ENCODE results near the gene BICRA.
"Not testable (repeated sequence)": the region's sequence is repeated elsewhere in the genome, so short reads cannot be mapped to it uniquely, and the experiment has no call there.

Gene BICRA

GRCh38 chr19:47714855-47715254 lies 105.9 kb downstream of the BICRA start:
- H2BK12ac ChIP-seq (ENCODE audit: low read length); H3K9ac ChIP-seq (ENCODE audit: low read length); H2AFZ ChIP-seq (ENCODE audit: insufficient read depth, low read length, poor library complexity); H4K91ac ChIP-seq (ENCODE audit: low read depth, low read length); H3K4me2 ChIP-seq (ENCODE audit: low read length); H3K4ac ChIP-seq (ENCODE audit: low read depth, low read length); H2BK5ac ChIP-seq (ENCODE audit: low read depth, low read length, poor library complexity); H3K79me2 ChIP-seq (ENCODE audit: control insufficient read depth, insufficient read depth, low read length, poor library complexity); H3K79me1 ChIP-seq (ENCODE audit: low read length); H3K23ac ChIP-seq (ENCODE audit: low read length); H3K18ac ChIP-seq (ENCODE audit: low read length); H4K12ac ChIP-seq (ENCODE audit: low read depth, low read length); H2BK120ac ChIP-seq (ENCODE audit: insufficient read depth, low read length, poor library complexity); H3K27ac ChIP-seq (ENCODE audit: low read depth, low read length); H2AK5ac ChIP-seq (ENCODE audit: low read length); H3K4me3 ChIP-seq (ENCODE audit: low read depth, low read length); H4K8ac ChIP-seq (ENCODE audit: low read depth, low read length); H3K9me3 ChIP-seq (ENCODE audit: insufficient read depth, low read depth, low read length); H3K27me3 ChIP-seq (ENCODE audit: insufficient read depth, low read length); H3K14ac ChIP-seq (ENCODE audit: low read length); DNase-seq: not testable (repeated sequence)
- H3K36me3 ChIP-seq (ENCODE audit: control insufficient read depth in 1 of 2, insufficient read depth in 2 of 2, low read length in 2 of 2) = peaks cover 10 to 11% of the 10 kb centered on the region in 2 experiments
- peaks cover 3 to 17% of the 10 kb centered on the region in 2 experiments for H3K4me1 ChIP-seq (ENCODE audit: control insufficient read depth in 1 of 2, insufficient read depth in 2 of 2, low read length in 2 of 2)

- Histone ChIP-seq H2BK120ac (ENCODE audit: insufficient read depth, low read length, poor library complexity) (no peak overlapping the region), H3K18ac (ENCODE audit: low read length) (no peak overlapping the region), H3K9ac (ENCODE audit: low read length) (no peak overlapping the region), H3K23ac (ENCODE audit: low read length) (no peak overlapping the region), H3K4me2 (ENCODE audit: low read length) (no peak overlapping the region), H3K36me3 (ENCODE audit: control insufficient read depth in 1 of 2, insufficient read depth in 2 of 2, low read length in 2 of 2) (peaks cover 10 to 12% of the 10 kb centered on the region in 2 experiments), H3K4me1 (ENCODE audit: control insufficient read depth in 1 of 2, insufficient read depth in 2 of 2, low read length in 2 of 2) (peaks cover 3 to 18% of the 10 kb centered on the region in 2 experiments), H3K14ac (ENCODE audit: low read length) (no peak overlapping the region), H3K4ac (ENCODE audit: low read depth, low read length) (no peak overlapping the region), H2AFZ (ENCODE audit: insufficient read depth, low read length, poor library complexity) (peak overlapping the region; percentile 35), H4K8ac (ENCODE audit: low read depth, low read length) (no peak overlapping the region), H3K27ac (ENCODE audit: low read depth, low read length) (no peak overlapping the region), H2BK12ac (ENCODE audit: low read length) (no peak overlapping the region), H3K4me3 (ENCODE audit: low read depth, low read length) (no peak overlapping the region), H2BK5ac (ENCODE audit: low read depth, low read length, poor library complexity) (no peak overlapping the region), H3K79me2 (ENCODE audit: control insufficient read depth, insufficient read depth, low read length, poor library complexity) (peaks cover 5% of the 10 kb centered on the region), H3K27me3 (ENCODE audit: insufficient read depth, low read length) (no peaks in the 10 kb centered on the region), H4K12ac (ENCODE audit: low read depth, low read length) (no peak overlapping the region), H2AK5ac (ENCODE audit: low read length) (no peak overlapping the region), H3K79me1 (ENCODE audit: low read length) (peaks cover 7% of the 10 kb centered on the region), H4K91ac (ENCODE audit: low read depth, low read length) (no peak overlapping the region), H3K9me3 (ENCODE audit: insufficient read depth, low read depth, low read length) (peaks cover 5% of the 10 kb centered on the region)
- no peak for DNase-seq
- no CpG with 5 or more reads among the region's 32 CpGs for WGBS (ENCODE audit: extremely low coverage, insufficient coverage, insufficient read length)
Measured at GRCh38 chr19:47716270-47716937, 107.5 kb downstream of the BICRA start.

GRCh38 chr19:47718415-47719046 lies 109.6 kb downstream of the BICRA start:
- Histone ChIP-seq H3K36me3 (ENCODE audit: control insufficient read depth in 1 of 2, insufficient read depth in 2 of 2, low read length in 2 of 2) (peaks cover 11 to 15% of the 10 kb centered on the region in 2 experiments), H3K4me1 (ENCODE audit: control insufficient read depth in 1 of 2, insufficient read depth in 2 of 2, low read length in 2 of 2) (peaks cover 9 to 25% of the 10 kb centered on the region in 2 experiments), H4K91ac (ENCODE audit: low read depth, low read length) (peak overlapping the region; percentile 45), H2AK5ac (ENCODE audit: low read length) (peak overlapping the region; percentile 77), H3K27ac (ENCODE audit: low read depth, low read length) (peak overlapping the region; percentile 51)
- H3K9me3 ChIP-seq (ENCODE audit: insufficient read depth, low read depth, low read length); H4K12ac ChIP-seq (ENCODE audit: low read depth, low read length); H3K4ac ChIP-seq (ENCODE audit: low read depth, low read length); H4K8ac ChIP-seq (ENCODE audit: low read depth, low read length); H3K4me2 ChIP-seq (ENCODE audit: low read length); H3K18ac ChIP-seq (ENCODE audit: low read length); H2AFZ ChIP-seq (ENCODE audit: insufficient read depth, low read length, poor library complexity); H3K79me2 ChIP-seq (ENCODE audit: control insufficient read depth, insufficient read depth, low read length, poor library complexity); H2BK120ac ChIP-seq (ENCODE audit: insufficient read depth, low read length, poor library complexity); H3K14ac ChIP-seq (ENCODE audit: low read length); H3K9ac ChIP-seq (ENCODE audit: low read length); H3K27me3 ChIP-seq (ENCODE audit: insufficient read depth, low read length); H3K79me1 ChIP-seq (ENCODE audit: low read length); H2BK12ac ChIP-seq (ENCODE audit: low read length); H3K4me3 ChIP-seq (ENCODE audit: low read depth, low read length); DNase-seq; H2BK5ac ChIP-seq (ENCODE audit: low read depth, low read length, poor library complexity); H3K23ac ChIP-seq (ENCODE audit: low read length): not testable (repeated sequence)
- WGBS (ENCODE audit: extremely low coverage, insufficient coverage, insufficient read length) = no CpG with 5 or more reads among the region's 11 CpGs

GRCh38 chr19:47719047-47719859 lies 110.3 kb downstream of the BICRA start:
- Histone ChIP-seq H4K8ac (ENCODE audit: low read depth, low read length) (peak overlapping the region; percentile 40), H2BK12ac (ENCODE audit: low read length) (peak overlapping the region; percentile 68), H3K4me3 (ENCODE audit: low read depth, low read length) (no peak overlapping the region), H4K12ac (ENCODE audit: low read depth, low read length) (peak overlapping the region; percentile 49), H3K27ac (ENCODE audit: low read depth, low read length) (peak overlapping the region; percentile 51), H2BK120ac (ENCODE audit: insufficient read depth, low read length, poor library complexity) (peak overlapping the region; percentile 11), H2BK5ac (ENCODE audit: low read depth, low read length, poor library complexity) (no peak overlapping the region), H3K79me2 (ENCODE audit: control insufficient read depth, insufficient read depth, low read length, poor library complexity) (peaks cover 2% of the 10 kb centered on the region), H3K79me1 (ENCODE audit: low read length) (peaks cover 3% of the 10 kb centered on the region), H4K91ac (ENCODE audit: low read depth, low read length) (peak overlapping the region; percentile 54), H3K4me1 (ENCODE audit: control insufficient read depth in 1 of 2, insufficient read depth in 2 of 2, low read length in 2 of 2) (peaks cover 9 to 25% of the 10 kb centered on the region in 2 experiments), H3K4ac (ENCODE audit: low read depth, low read length) (no peak overlapping the region), H3K23ac (ENCODE audit: low read length) (no peak overlapping the region), H3K9me3 (ENCODE audit: insufficient read depth, low read depth, low read length) (peaks cover 5% of the 10 kb centered on the region), H3K18ac (ENCODE audit: low read length) (no peak overlapping the region), H3K14ac (ENCODE audit: low read length) (no peak overlapping the region), H3K4me2 (ENCODE audit: low read length) (no peak overlapping the region), H2AK5ac (ENCODE audit: low read length) (no peak overlapping the region), H3K9ac (ENCODE audit: low read length) (no peak overlapping the region), H3K36me3 (ENCODE audit: control insufficient read depth in 1 of 2, insufficient read depth in 2 of 2, low read length in 2 of 2) (peaks cover 11 to 15% of the 10 kb centered on the region in 2 experiments), H3K27me3 (ENCODE audit: insufficient read depth, low read length) (no peaks in the 10 kb centered on the region), H2AFZ (ENCODE audit: insufficient read depth, low read length, poor library complexity) (peak overlapping the region; percentile 37)
- WGBS (ENCODE audit: extremely low coverage, insufficient coverage, insufficient read length) = no CpG with 5 or more reads among the region's 26 CpGs
- no peak for DNase-seq

Measured in trophoblast cell (in vitro differentiated cells and primary cell).